PC-9 (cell line): Measurements from ENCODE around the gene AGAP1. TPM values are rescaled to one million over a fixed set of nuclear protein-coding genes. Genes with fewer than 3 reads are reported as not detected.
"Not testable (repeated sequence)": the region's sequence is repeated elsewhere in the genome, so short reads cannot be mapped to it uniquely, and the experiment has no call there.

Source experiments
- BruUV-seq: library from RNA; stranded (reverse); fragments of 400-500 nt; replicated peaks from 2 replicates; lab custom pipeline; 2021; lab: Mats Ljungman, UMichigan
- CTCF ChIA-PET: fragments of 300-600 bp; sonication (Branson Sonifier 250); formaldehyde crosslinking; loops from one replicate; lab custom pipeline; 2022; ENCODE audit warnings: antibody characterized with exemption; lab: Charles Lee
- POLR2A ChIA-PET: fragments of 300-600 bp; sonication (Branson Sonifier 250); formaldehyde crosslinking; loops from one replicate; lab custom pipeline; 2022; ENCODE audit warnings: antibody characterized with exemption; ENCODE audit not compliant: unreplicated experiment; lab: Charles Lee
- DNase-seq, 2 experiments: peaks; one replicate each; pipeline versions ENCODE4 v3.0.0 to v3.0.0-alpha.2; 2015 to 2022; ENCODE audit warnings: mixed read lengths in 1 of 2
- H2AFZ ChIP-seq: fragments of 200-600 bp; sonication (generic); 2 replicates; pipeline ENCODE4 v1.8.1; 2017; ENCODE audit warnings: antibody characterized with exemption
- H3F3A ChIP-seq: fragments of 200-600 bp; sonication (generic); 2 replicates; pipeline ENCODE4 v1.8.1; 2017; ENCODE audit warnings: antibody characterized with exemption, mild to moderate bottlenecking, low read depth; ENCODE audit not compliant: insufficient read depth
- H3K27ac ChIP-seq: fragments of 200-600 bp; sonication (generic); 2 replicates; pipeline ENCODE4 v1.6.1; 2016; ENCODE audit warnings: mixed run types
- H3K27me3 ChIP-seq: fragments of 200-600 bp; sonication (generic); 2 replicates; pipeline ENCODE4 v1.6.1; 2016; ENCODE audit warnings: low read depth, mixed run types; ENCODE audit not compliant: insufficient read depth
- H3K36me3 ChIP-seq: fragments of 200-600 bp; sonication (generic); 2 replicates; pipeline ENCODE4 v1.6.1; 2016; ENCODE audit warnings: low read depth, mixed run types
- H3K4me1 ChIP-seq: fragments of 200-600 bp; sonication (generic); replicated peaks from 2 replicates; pipeline ENCODE4 v1.6.1; 2016; ENCODE audit warnings: mixed run types; ENCODE audit not compliant: insufficient read depth
- H3K4me2 ChIP-seq: fragments of 200-600 bp; sonication (generic); 2 replicates; pipeline ENCODE4 v1.6.1; 2017; ENCODE audit warnings: mixed run types
- H3K4me3 ChIP-seq: fragments of 200-600 bp; sonication (generic); 2 replicates; pipeline ENCODE4 v1.6.1; 2016; ENCODE audit warnings: mixed run types
- H3K79me2 ChIP-seq: fragments of 200-600 bp; sonication (generic); 2 replicates; pipeline ENCODE4 v1.6.1; 2017; ENCODE audit warnings: low read depth, mixed run types
- H3K9me2 ChIP-seq: fragments of 200-600 bp; sonication (generic); 2 replicates; pipeline ENCODE4 v1.8.1; 2017; ENCODE audit warnings: mild to moderate bottlenecking; ENCODE audit not compliant: insufficient read depth
- H3K9me3 ChIP-seq: fragments of 200-600 bp; sonication (generic); 2 replicates; pipeline ENCODE4 v1.8.1; 2016; ENCODE audit warnings: low read depth; ENCODE audit not compliant: insufficient read depth
- H4K20me1 ChIP-seq: fragments of 200-600 bp; sonication (generic); 2 replicates; pipeline ENCODE4 v1.8.1; 2017; ENCODE audit not compliant: insufficient read depth
- CTCF ChIP-seq: fragments of 200-600 bp; sonication (generic); conservative IDR thresholded peaks from 2 replicates; pipeline ENCODE4 v1.6.1; 2017; ENCODE audit warnings: mixed run types, antibody characterized with exemption, mild to moderate bottlenecking, moderate library complexity
- EZH2 ChIP-seq: fragments of 200-600 bp; sonication (generic); IDR thresholded peaks from 2 replicates; pipeline ENCODE4 v1.8.0; 2017; ENCODE audit warnings: antibody characterized with exemption, low read depth
- intact Hi-C: fragments of 100-400 bp; cut with micrococcal nuclease; formaldehyde crosslinking; loops from one replicate; pipeline ENCODE4 v1.10.0; 2022; ENCODE audit not compliant: unreplicated experiment
- total RNA-seq: library from RNA; stranded (reverse); gene quantifications from 2 replicates; pipeline ENCODE4 v1.2.3, GENCODE V29; 2021

The AGAP1 gene
- total RNA-seq, 1 experiment from 2014 or later, result 91.4 TPM

- H2AFZ ChIP-seq, result no peak overlapping the region
- intact Hi-C loops, result no loop called here
- H3K27ac ChIP-seq, result no peak overlapping the region
- H3K9me3 ChIP-seq, result no peaks in the 10 kb centered on the region
- H4K20me1 ChIP-seq, result peaks cover 70% of the 10 kb centered on the region
- H3K4me1 ChIP-seq, result no peaks in the 10 kb centered on the region
- no peak for DNase-seq
- H3K36me3 ChIP-seq, result no peaks in the 10 kb centered on the region
- no peaks in the 10 kb centered on the region for H3K27me3 ChIP-seq
- no peak overlapping the region for H3K4me2 ChIP-seq
- H3K79me2 ChIP-seq, result peaks cover 90% of the 10 kb centered on the region
- POLR2A ChIA-PET, result no interaction called here
- CTCF ChIA-PET, result no interaction called here
- H3K9me2 ChIP-seq, result no peaks in the 10 kb centered on the region
- TF ChIP-seq EZH2 (no peak), CTCF (no peak)
- H3K4me3 ChIP-seq, result no peak overlapping the region
- BruUV-seq, result no TSS peak
- 0 out of 2 replicates have a peak, but pooled peaks cover 11% of the 10 kb centered on the region for H3F3A ChIP-seq
Measured at GRCh38 chr2:235600406-235600805, 106.6 kb downstream of the AGAP1 start.

- BruUV-seq, result no TSS peak
- Histone ChIP-seq H3K36me3 (no peaks in the 10 kb centered on the region), H3K27me3 (no peaks in the 10 kb centered on the region), H4K20me1 (peaks cover 70% of the 10 kb centered on the region), H3K79me2 (peaks cover 91% of the 10 kb centered on the region), H3K9me3 (no peaks in the 10 kb centered on the region), H3K9me2 (no peaks in the 10 kb centered on the region), H3K4me1 (no peaks in the 10 kb centered on the region), H3K27ac (no peak overlapping the region), H3K4me2 (no peak overlapping the region), H3F3A (0 out of 2 replicates have a peak, but pooled peaks cover 14% of the 10 kb centered on the region), H3K4me3 (no peak overlapping the region), H2AFZ (no peak overlapping the region)
- no peak for DNase-seq
- CTCF ChIA-PET, result no interaction called here
- POLR2A ChIA-PET, result no interaction called here
- no peak for TF ChIP-seq EZH2
- no peak for TF ChIP-seq CTCF
- intact Hi-C loops, result no loop called here
Measured at GRCh38 chr2:235600926-235601325, 107.1 kb downstream of the AGAP1 start.

GRCh38 chr2:235601960-235602704, 108.3 kb downstream of the AGAP1 start:
- Histone ChIP-seq H3K27me3 (no peaks in the 10 kb centered on the region), H3K9me3 (no peaks in the 10 kb centered on the region), H4K20me1 (peaks cover 64% of the 10 kb centered on the region), H3K79me2 (peaks cover 91% of the 10 kb centered on the region), H3K4me3 (no peak overlapping the region), H3K4me2 (no peak overlapping the region), H3K4me1 (no peaks in the 10 kb centered on the region), H3K27ac (no peak overlapping the region), H3K9me2 (no peaks in the 10 kb centered on the region), H3K36me3 (no peaks in the 10 kb centered on the region), H2AFZ (no peak overlapping the region), H3F3A (0 out of 2 replicates have a peak, but pooled peaks cover 14% of the 10 kb centered on the region)
- TF ChIP-seq CTCF (no peak), EZH2 (no peak)
- BruUV-seq, result no TSS peak
- CTCF ChIA-PET, result no interaction called here
- DNase-seq, result no peak
- POLR2A ChIA-PET, result no interaction called here
- intact Hi-C loops, result no loop called here

- H3K9me2 ChIP-seq, BruUV-seq, H3K9me3 ChIP-seq, POLR2A ChIA-PET, intact Hi-C loops, H3K36me3 ChIP-seq, CTCF ChIA-PET, H3K4me1 ChIP-seq, DNase-seq, H3K27me3 ChIP-seq, H3K4me2 ChIP-seq, H2AFZ ChIP-seq, H3K4me3 ChIP-seq: not testable (repeated sequence)
- peaks cover 68% of the 10 kb centered on the region for H4K20me1 ChIP-seq
- H3K27ac ChIP-seq, result peak overlapping the region; percentile 15; the same call in 1 of the 2 replicates
- H3F3A ChIP-seq, result 0 out of 2 replicates have a peak, but pooled peaks cover 14% of the 10 kb centered on the region
- H3K79me2 ChIP-seq, result peaks cover 95% of the 10 kb centered on the region
Measured at GRCh38 chr2:235602971-235603370, 109.1 kb downstream of the AGAP1 start.
